SK-N-SH treated with all-trans-retinoic acid at 6 μM for 48 hours (cell line): ENCODE data around the gene WHRN.

Source experiments
- ATAC-seq: fragments of 200-7000 bp; cut with Tn5 transposase; 3 replicates; pipeline ENCODE4 v1.9.1; 2020; ENCODE audit warnings: mild to moderate bottlenecking, moderate library complexity
- ARNTL ChIP-seq: fragments of 450-650 bp; formaldehyde crosslinking; IDR thresholded peaks from 2 replicates; pipeline ENCODE4 v1.5.0; 2020; ENCODE audit warnings: low read depth, mild to moderate bottlenecking, moderate library complexity, borderline replicate concordance
- BACH2 ChIP-seq: fragments of 250-450 bp; sonication (Bioruptor Pico); IDR thresholded peaks from 2 replicates; pipeline ENCODE4 v1.9.0; 2021; ENCODE audit warnings: mild to moderate bottlenecking, borderline replicate concordance
- CSDC2 ChIP-seq: fragments of 250-450 bp; sonication (Bioruptor Pico); IDR thresholded peaks from 2 replicates; pipeline ENCODE4 v1.5.0; 2020; ENCODE audit warnings: mild to moderate bottlenecking, moderate library complexity
- CSRNP3 ChIP-seq: fragments of 250-450 bp; sonication (Bioruptor Pico); IDR thresholded peaks from 2 replicates; pipeline ENCODE4 v1.5.1; 2021; ENCODE audit warnings: mild to moderate bottlenecking, moderate library complexity
- ESRRG ChIP-seq: fragments of 250-450 bp; sonication (Bioruptor Pico); IDR thresholded peaks from 2 replicates; pipeline ENCODE4 v1.6.1; 2021; ENCODE audit warnings: mild to moderate bottlenecking
- GLIS3 ChIP-seq: fragments of 250-450 bp; sonication (Bioruptor Pico); IDR thresholded peaks from 2 replicates; pipeline ENCODE4 v1.5.0; 2020; ENCODE audit warnings: mild to moderate bottlenecking, moderate library complexity
- ISL1 ChIP-seq: fragments of 250-450 bp; sonication (Bioruptor Pico); IDR thresholded peaks from 2 replicates; pipeline ENCODE4 v2.1.2; 2022; ENCODE audit warnings: mild to moderate bottlenecking, moderate library complexity
- OSR1 ChIP-seq: fragments of 250-450 bp; sonication (Bioruptor Pico); IDR thresholded peaks from 2 replicates; pipeline ENCODE4 v1.8.0; 2022; ENCODE audit warnings: moderate library complexity, mild to moderate bottlenecking, inconsistent platforms
- PATZ1 ChIP-seq: fragments of 250-450 bp; sonication (Bioruptor Pico); IDR thresholded peaks from 2 replicates; pipeline ENCODE4 v1.8.0; 2020; ENCODE audit warnings: mild to moderate bottlenecking, moderate library complexity, borderline replicate concordance
- PPARA ChIP-seq: fragments of 250-450 bp; sonication (Bioruptor Pico); IDR thresholded peaks from 2 replicates; pipeline ENCODE4 v1.5.0; 2020; ENCODE audit warnings: mild to moderate bottlenecking, borderline replicate concordance
- SNAI2 ChIP-seq: fragments of 250-450 bp; sonication (Bioruptor Pico); IDR thresholded peaks from 2 replicates; pipeline ENCODE4 v1.5.0; 2020; ENCODE audit warnings: mild to moderate bottlenecking, moderate library complexity
- TCF4 ChIP-seq: fragments of 250-450 bp; sonication (Bioruptor Pico); IDR thresholded peaks from 2 replicates; pipeline ENCODE4 v1.8.0; 2021; ENCODE audit warnings: mild to moderate bottlenecking, moderate library complexity, borderline replicate concordance
- TOX ChIP-seq: fragments of 250-450 bp; sonication (Bioruptor Pico); IDR thresholded peaks from 2 replicates; pipeline ENCODE4 v1.8.0; 2021; ENCODE audit warnings: mild to moderate bottlenecking, moderate library complexity, borderline replicate concordance
- ZFP3 ChIP-seq: fragments of 250-450 bp; sonication (Bioruptor Pico); IDR thresholded peaks from 2 replicates; pipeline ENCODE4 v1.5.0; 2020; ENCODE audit warnings: mild to moderate bottlenecking, moderate library complexity
- ZFP30 ChIP-seq: fragments of 450-650 bp; formaldehyde crosslinking; IDR thresholded peaks from 2 replicates; pipeline ENCODE4 v1.5.0; 2022; ENCODE audit warnings: mild to moderate bottlenecking, moderate library complexity
- ZNF565 ChIP-seq: fragments of 450-650 bp; formaldehyde crosslinking; conservative IDR thresholded peaks from 2 replicates; pipeline ENCODE4 v1.5.0; 2020; ENCODE audit warnings: low read depth, mild to moderate bottlenecking, moderate library complexity
- ZNF70 ChIP-seq: fragments of 450-650 bp; formaldehyde crosslinking; IDR thresholded peaks from 2 replicates; pipeline ENCODE4 v1.5.0; 2020; ENCODE audit warnings: mild to moderate bottlenecking, moderate library complexity
- ZNF8 ChIP-seq: fragments of 450-650 bp; formaldehyde crosslinking; IDR thresholded peaks from 2 replicates; pipeline ENCODE4 v1.5.0; 2020; ENCODE audit warnings: mild to moderate bottlenecking, moderate library complexity
- TF ChIP-seq, protein P1 (sequence below): fragments of 250-450 bp; sonication (Bioruptor Pico); IDR thresholded peaks from 2 replicates; pipeline ENCODE4 v1.5.0; 2020; ENCODE audit warnings: mild to moderate bottlenecking, moderate library complexity
- TF ChIP-seq, protein P2 (sequence below): fragments of 250-450 bp; sonication (Bioruptor Pico); IDR thresholded peaks from 2 replicates; pipeline ENCODE4 v1.8.0; 2021; ENCODE audit warnings: low read depth, mild to moderate bottlenecking, moderate library complexity, borderline replicate concordance
- TF ChIP-seq, protein P3 (sequence below): fragments of 250-450 bp; sonication (Bioruptor Pico); IDR thresholded peaks from 2 replicates; pipeline ENCODE4 v1.5.1; 2020; ENCODE audit warnings: low read depth, mild to moderate bottlenecking, moderate library complexity

Gene WHRN

DNA sequence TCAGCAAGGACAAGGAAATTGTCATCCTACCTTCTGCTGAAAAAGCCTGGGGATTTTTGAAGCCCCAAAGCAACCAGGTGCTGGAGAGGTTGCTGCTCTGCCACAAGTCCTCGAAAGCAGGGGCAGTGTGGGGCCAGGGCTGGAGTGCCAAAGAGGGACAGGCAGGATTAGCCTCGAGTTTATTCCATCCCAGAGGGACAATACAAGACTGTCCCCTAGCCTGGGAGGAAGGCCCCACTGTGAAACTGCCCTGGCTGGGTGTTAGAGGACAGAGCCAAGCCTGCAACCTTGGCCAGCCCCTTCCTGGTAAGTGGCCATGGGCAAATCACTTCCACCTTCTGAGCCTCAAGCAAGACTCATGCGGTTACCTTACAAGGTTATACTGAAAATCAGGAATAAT lies 55.1 kb downstream of the WHRN start:
- no peak for ATAC-seq
- TF ChIP-seq BACH2 (CRISPR knock-in tag) (no peak), ZFP30 (CRISPR knock-in tag) (no peak), PATZ1 (CRISPR knock-in tag) (no peak), ISL1 (CRISPR knock-in tag) (no peak), ZNF70 (CRISPR knock-in tag) (no peak), ZFP3 (CRISPR knock-in tag) (no peak), ZNF8 (CRISPR knock-in tag) (no peak), OSR1 (no peak), ESRRG (no peak), GLIS3 (CRISPR knock-in tag) (no peak), TOX (CRISPR knock-in tag) (no peak)
- TF ChIP-seq, protein P1, sequence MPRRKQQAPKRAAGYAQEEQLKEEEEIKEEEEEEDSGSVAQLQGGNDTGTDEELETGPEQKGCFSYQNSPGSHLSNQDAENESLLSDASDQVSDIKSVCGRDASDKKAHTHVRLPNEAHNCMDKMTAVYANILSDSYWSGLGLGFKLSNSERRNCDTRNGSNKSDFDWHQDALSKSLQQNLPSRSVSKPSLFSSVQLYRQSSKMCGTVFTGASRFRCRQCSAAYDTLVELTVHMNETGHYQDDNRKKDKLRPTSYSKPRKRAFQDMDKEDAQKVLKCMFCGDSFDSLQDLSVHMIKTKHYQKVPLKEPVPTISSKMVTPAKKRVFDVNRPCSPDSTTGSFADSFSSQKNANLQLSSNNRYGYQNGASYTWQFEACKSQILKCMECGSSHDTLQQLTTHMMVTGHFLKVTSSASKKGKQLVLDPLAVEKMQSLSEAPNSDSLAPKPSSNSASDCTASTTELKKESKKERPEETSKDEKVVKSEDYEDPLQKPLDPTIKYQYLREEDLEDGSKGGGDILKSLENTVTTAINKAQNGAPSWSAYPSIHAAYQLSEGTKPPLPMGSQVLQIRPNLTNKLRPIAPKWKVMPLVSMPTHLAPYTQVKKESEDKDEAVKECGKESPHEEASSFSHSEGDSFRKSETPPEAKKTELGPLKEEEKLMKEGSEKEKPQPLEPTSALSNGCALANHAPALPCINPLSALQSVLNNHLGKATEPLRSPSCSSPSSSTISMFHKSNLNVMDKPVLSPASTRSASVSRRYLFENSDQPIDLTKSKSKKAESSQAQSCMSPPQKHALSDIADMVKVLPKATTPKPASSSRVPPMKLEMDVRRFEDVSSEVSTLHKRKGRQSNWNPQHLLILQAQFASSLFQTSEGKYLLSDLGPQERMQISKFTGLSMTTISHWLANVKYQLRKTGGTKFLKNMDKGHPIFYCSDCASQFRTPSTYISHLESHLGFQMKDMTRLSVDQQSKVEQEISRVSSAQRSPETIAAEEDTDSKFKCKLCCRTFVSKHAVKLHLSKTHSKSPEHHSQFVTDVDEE = no peak
- TF ChIP-seq, protein P2, sequence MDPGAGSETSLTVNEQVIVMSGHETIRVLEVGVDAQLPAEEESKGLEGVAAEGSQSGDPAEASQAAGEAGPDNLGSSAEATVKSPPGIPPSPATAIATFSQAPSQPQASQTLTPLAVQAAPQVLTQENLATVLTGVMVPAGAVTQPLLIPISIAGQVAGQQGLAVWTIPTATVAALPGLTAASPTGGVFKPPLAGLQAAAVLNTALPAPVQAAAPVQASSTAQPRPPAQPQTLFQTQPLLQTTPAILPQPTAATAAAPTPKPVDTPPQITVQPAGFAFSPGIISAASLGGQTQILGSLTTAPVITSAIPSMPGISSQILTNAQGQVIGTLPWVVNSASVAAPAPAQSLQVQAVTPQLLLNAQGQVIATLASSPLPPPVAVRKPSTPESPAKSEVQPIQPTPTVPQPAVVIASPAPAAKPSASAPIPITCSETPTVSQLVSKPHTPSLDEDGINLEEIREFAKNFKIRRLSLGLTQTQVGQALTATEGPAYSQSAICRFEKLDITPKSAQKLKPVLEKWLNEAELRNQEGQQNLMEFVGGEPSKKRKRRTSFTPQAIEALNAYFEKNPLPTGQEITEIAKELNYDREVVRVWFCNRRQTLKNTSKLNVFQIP (CRISPR knock-in tag) = no peak

GRCh38 chr9:114449236-114449635 lies 56.0 kb downstream of the WHRN start:
- ATAC-seq = no peak
- TF ChIP-seq ZNF8 (CRISPR knock-in tag) (no peak), ZFP3 (CRISPR knock-in tag) (no peak), ZNF565 (no peak), PATZ1 (CRISPR knock-in tag) (no peak), ZFP30 (CRISPR knock-in tag) (no peak), SNAI2 (CRISPR knock-in tag) (no peak), ESRRG (no peak), CSRNP3 (CRISPR knock-in tag) (no peak), OSR1 (no peak), ZNF70 (CRISPR knock-in tag) (no peak), ARNTL (CRISPR knock-in tag) (no peak), CSDC2 (CRISPR knock-in tag) (no peak), PPARA (CRISPR knock-in tag) (no peak), TCF4 (no peak), ISL1 (CRISPR knock-in tag) (no peak)
- TF ChIP-seq, protein P2 (CRISPR knock-in tag) = no peak
- TF ChIP-seq, protein P3, sequence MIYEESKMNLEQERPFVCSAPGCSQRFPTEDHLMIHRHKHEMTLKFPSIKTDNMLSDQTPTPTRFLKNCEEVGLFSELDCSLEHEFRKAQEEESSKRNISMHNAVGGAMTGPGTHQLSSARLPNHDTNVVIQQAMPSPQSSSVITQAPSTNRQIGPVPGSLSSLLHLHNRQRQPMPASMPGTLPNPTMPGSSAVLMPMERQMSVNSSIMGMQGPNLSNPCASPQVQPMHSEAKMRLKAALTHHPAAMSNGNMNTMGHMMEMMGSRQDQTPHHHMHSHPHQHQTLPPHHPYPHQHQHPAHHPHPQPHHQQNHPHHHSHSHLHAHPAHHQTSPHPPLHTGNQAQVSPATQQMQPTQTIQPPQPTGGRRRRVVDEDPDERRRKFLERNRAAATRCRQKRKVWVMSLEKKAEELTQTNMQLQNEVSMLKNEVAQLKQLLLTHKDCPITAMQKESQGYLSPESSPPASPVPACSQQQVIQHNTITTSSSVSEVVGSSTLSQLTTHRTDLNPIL = no peak
